HL-60 (cell line): Measurements from ENCODE around the gene LRRC66.

Experiments
- GABPA ChIP-seq: IDR thresholded peaks from 2 replicates; pipeline ENCODE4 v1.6.1; 2012; ENCODE audit warnings: low read depth
- POLR2AphosphoS5 ChIP-seq: IDR thresholded peaks from 2 replicates; pipeline ENCODE4 v1.6.1; 2012; ENCODE audit warnings: low read depth
- SPI1 ChIP-seq: IDR thresholded peaks from 2 replicates; pipeline ENCODE4 v1.6.1; 2012; ENCODE audit warnings: low read depth, mild to moderate bottlenecking, borderline replicate concordance
- TF ChIP-seq, protein P1 (sequence below): IDR thresholded peaks from 2 replicates; pipeline ENCODE4 v1.6.1; 2012; ENCODE audit warnings: low read depth; ENCODE audit not compliant: insufficient replicate concordance
- TF ChIP-seq, protein P2 (sequence below): IDR thresholded peaks from one replicate; pipeline ENCODE4 v1.5.1; 2011; ENCODE audit warnings: low read length, control low read depth, inconsistent platforms; ENCODE audit not compliant: insufficient read depth

DNA sequence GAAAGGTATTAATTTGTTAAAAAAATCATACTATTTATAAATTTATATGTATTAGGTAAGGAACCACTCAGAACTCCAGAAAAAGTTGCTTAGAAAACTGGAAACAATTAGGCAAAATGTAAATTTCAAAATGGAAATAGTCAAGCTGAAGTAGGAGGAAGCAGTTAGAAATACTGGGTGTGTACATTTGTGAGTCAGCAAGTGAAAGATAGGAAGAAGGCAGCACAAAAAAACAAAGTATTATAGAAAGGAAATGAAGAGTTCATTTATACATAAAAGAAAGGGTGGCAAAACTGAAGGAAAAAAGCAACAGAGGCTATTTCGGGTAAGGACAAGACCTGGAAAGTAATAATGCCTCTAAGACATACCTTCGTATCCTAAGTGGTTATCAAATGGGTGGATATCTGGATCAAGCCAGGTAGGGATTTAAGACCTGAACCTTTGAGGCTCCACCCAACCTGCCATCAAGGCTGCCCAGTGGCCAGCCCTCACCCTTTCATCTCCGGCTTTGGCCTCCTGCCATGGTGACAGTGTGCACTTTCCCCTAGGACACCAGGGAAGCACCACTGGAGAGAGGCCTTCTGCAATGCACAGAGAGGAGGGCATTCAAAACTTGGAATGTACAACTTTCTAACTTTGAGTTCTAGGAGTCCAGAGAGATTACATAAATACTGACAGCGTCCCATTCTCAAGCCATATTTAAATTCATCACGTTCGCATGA lies at the start of gene LRRC66:
- TF ChIP-seq, protein P1, sequence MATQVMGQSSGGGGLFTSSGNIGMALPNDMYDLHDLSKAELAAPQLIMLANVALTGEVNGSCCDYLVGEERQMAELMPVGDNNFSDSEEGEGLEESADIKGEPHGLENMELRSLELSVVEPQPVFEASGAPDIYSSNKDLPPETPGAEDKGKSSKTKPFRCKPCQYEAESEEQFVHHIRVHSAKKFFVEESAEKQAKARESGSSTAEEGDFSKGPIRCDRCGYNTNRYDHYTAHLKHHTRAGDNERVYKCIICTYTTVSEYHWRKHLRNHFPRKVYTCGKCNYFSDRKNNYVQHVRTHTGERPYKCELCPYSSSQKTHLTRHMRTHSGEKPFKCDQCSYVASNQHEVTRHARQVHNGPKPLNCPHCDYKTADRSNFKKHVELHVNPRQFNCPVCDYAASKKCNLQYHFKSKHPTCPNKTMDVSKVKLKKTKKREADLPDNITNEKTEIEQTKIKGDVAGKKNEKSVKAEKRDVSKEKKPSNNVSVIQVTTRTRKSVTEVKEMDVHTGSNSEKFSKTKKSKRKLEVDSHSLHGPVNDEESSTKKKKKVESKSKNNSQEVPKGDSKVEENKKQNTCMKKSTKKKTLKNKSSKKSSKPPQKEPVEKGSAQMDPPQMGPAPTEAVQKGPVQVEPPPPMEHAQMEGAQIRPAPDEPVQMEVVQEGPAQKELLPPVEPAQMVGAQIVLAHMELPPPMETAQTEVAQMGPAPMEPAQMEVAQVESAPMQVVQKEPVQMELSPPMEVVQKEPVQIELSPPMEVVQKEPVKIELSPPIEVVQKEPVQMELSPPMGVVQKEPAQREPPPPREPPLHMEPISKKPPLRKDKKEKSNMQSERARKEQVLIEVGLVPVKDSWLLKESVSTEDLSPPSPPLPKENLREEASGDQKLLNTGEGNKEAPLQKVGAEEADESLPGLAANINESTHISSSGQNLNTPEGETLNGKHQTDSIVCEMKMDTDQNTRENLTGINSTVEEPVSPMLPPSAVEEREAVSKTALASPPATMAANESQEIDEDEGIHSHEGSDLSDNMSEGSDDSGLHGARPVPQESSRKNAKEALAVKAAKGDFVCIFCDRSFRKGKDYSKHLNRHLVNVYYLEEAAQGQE = no peak
- TF ChIP-seq, protein P2, sequence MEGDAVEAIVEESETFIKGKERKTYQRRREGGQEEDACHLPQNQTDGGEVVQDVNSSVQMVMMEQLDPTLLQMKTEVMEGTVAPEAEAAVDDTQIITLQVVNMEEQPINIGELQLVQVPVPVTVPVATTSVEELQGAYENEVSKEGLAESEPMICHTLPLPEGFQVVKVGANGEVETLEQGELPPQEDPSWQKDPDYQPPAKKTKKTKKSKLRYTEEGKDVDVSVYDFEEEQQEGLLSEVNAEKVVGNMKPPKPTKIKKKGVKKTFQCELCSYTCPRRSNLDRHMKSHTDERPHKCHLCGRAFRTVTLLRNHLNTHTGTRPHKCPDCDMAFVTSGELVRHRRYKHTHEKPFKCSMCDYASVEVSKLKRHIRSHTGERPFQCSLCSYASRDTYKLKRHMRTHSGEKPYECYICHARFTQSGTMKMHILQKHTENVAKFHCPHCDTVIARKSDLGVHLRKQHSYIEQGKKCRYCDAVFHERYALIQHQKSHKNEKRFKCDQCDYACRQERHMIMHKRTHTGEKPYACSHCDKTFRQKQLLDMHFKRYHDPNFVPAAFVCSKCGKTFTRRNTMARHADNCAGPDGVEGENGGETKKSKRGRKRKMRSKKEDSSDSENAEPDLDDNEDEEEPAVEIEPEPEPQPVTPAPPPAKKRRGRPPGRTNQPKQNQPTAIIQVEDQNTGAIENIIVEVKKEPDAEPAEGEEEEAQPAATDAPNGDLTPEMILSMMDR = no peak
- TF ChIP-seq POLR2AphosphoS5 (no peak), SPI1 (no peak), GABPA (no peak)
